Right atrium auricular region (tissue), 2 donors: ENCODE measurements around the gene BRPF1. TPM values are rescaled to one million over a fixed set of nuclear protein-coding genes. Genes with fewer than 3 reads are reported as not detected.

Source experiments
- DNase-seq: peaks from one replicate; pipeline ENCODE4 v3.0.0-alpha.2; 2019; ENCODE audit warnings: low spot score
- H3K27ac ChIP-seq, 2 donors: fragments of 200-600 bp; sonication (generic); 1 replicate in 1 of 2; 2 replicates in 1 of 2; pipeline ENCODE4 v1.5.1; 2016 to 2019
- H3K27me3 ChIP-seq, 2 donors: fragments of 200-600 bp; sonication (generic); one replicate each; pipeline versions ENCODE4 v1.5.1 to v1.6.0; 2017 to 2019
- H3K36me3 ChIP-seq: fragments of 200-600 bp; sonication (generic); one replicate; pipeline ENCODE4 v1.5.1; 2016
- H3K4me1 ChIP-seq, 2 donors: fragments of 200-600 bp; sonication (generic); one replicate each; pipeline versions ENCODE4 v1.5.1 to v1.6.0; 2017 to 2019
- H3K4me3 ChIP-seq, 2 donors: fragments of 200-600 bp; sonication (generic); 1 replicate in 1 of 2; 2 replicates in 1 of 2; pipeline ENCODE4 v1.5.1; 2017 to 2019; ENCODE audit warnings: mild to moderate bottlenecking in 1 of 2, moderate library complexity in 1 of 2
- H3K9me3 ChIP-seq, 2 donors: fragments of 200-600 bp; sonication (generic); one replicate each; pipeline ENCODE4 v1.5.1; 2019
- CTCF ChIP-seq, 2 donors: fragments of 200-600 bp; sonication (generic); IDR thresholded peaks; one replicate each; pipeline ENCODE4 v1.5.1; 2019; ENCODE audit warnings: antibody characterized with exemption in 2 of 2
- total RNA-seq, 2 donors: library from RNA; depleted of rRNA; stranded (reverse); fragments of >200 nt; gene quantifications; one replicate each; pipeline ENCODE4 v1.1.0, GENCODE V29; 2016

The BRPF1 gene, protein sequence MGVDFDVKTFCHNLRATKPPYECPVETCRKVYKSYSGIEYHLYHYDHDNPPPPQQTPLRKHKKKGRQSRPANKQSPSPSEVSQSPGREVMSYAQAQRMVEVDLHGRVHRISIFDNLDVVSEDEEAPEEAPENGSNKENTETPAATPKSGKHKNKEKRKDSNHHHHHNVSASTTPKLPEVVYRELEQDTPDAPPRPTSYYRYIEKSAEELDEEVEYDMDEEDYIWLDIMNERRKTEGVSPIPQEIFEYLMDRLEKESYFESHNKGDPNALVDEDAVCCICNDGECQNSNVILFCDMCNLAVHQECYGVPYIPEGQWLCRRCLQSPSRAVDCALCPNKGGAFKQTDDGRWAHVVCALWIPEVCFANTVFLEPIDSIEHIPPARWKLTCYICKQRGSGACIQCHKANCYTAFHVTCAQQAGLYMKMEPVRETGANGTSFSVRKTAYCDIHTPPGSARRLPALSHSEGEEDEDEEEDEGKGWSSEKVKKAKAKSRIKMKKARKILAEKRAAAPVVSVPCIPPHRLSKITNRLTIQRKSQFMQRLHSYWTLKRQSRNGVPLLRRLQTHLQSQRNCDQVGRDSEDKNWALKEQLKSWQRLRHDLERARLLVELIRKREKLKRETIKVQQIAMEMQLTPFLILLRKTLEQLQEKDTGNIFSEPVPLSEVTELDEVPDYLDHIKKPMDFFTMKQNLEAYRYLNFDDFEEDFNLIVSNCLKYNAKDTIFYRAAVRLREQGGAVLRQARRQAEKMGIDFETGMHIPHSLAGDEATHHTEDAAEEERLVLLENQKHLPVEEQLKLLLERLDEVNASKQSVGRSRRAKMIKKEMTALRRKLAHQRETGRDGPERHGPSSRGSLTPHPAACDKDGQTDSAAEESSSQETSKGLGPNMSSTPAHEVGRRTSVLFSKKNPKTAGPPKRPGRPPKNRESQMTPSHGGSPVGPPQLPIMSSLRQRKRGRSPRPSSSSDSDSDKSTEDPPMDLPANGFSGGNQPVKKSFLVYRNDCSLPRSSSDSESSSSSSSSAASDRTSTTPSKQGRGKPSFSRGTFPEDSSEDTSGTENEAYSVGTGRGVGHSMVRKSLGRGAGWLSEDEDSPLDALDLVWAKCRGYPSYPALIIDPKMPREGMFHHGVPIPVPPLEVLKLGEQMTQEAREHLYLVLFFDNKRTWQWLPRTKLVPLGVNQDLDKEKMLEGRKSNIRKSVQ (N-terminal part only)
- total RNA-seq = 10 to 100 TPM in 1 of 2 donors, 1 to 10 TPM in 1; 8.8 to 15.3 TPM

DNA sequence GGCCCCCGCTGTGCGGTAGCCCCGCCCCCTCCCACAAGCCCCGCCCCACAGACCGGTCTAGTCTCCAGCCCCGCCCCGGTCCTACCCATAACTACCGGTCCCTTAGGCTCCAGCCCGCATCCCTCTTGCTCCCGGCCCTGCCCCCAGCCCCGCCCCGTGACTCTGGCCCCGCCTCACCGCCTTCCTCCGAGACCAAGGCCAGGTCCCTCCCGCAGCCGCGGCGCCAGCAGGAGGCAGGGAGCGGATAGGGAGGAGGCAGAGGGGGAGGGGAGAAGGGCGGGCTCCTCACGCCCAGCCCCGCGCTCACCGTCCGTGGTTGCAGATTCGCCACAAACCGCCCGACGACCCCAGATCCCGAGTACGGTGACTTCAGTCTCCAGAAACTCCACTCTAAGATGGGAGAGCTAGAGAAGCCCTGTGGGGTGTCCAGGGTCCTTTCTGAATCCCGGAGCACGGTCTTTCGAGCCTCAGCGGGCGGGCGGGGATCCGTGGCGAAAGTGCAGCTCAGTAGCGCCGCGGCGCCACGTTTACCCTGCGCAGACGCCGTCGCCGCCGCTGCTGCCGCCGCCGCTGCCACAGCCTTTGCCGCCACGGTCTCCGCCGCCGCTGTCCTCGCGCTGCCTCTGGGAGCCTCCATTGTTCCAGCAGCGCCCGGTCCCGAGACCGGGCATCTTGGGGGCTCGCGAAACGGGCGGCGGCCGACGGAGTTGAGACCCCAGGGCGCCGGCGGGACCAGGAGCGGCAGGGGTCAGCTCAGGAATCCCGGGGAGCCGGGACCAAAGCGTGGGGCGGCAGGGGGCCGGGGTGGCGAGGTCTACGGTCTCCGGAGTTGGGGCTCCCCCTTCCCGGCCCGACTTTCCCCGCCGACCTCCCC lies at the start of gene BRPF1:
Gene BRPF1, plus strand, starts transcription at position 530 of the 874 bp plus-strand sequence. CDS start 2,406 bp downstream, outside the sequence.
- DNase-seq = peak; percentile 99
- Histone ChIP-seq H3K4me3 (peak within 1 kb of the TSS; percentile 93 to 100), H3K27ac (peak within 1 kb of the TSS; percentile 93 to 96), H3K36me3 (peaks cover 13% of the 10 kb centered on the region), H3K27me3 (no peaks in the 10 kb centered on the region), H3K4me1 (peaks cover 0 to 25% of the 10 kb centered on the region in 2 donors), H3K9me3 (no peaks in the 10 kb centered on the region)
- TF ChIP-seq CTCF (IDR thresholded peaks at IDR 0.05) = peak in 1 of 2 donors; percentile 23

GRCh38 chr3:9682096-9682495 lies 49.4 kb upstream of the BRPF1 start:
- TF ChIP-seq CTCF (IDR thresholded peaks at IDR 0.05) = no peak

DNA sequence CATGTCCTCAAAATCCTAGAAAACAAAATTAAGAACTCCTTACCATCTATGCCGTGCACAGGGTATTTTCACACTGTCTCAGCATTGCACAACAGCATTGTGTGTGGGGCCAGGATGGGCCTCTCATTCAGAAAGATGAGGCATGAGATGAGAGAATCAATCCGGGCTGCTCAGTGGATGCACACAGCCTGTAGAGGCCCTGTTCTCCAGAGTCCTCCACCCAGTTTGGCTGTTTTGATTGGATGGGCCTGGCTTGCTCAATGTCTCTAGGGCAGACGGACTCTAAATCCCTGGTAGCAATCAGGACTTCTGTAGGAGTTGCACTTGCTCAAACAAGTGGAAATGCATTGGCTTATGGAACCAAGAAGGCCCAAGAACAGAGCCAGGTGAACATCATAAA lies 48.1 kb upstream of the BRPF1 start:
- no peak for TF ChIP-seq CTCF (IDR thresholded peaks at IDR 0.05)
- Histone ChIP-seq H3K9me3 (no peaks in the 10 kb centered on the region), H3K4me3 (no peak overlapping the region), H3K27me3 (no peaks in the 10 kb centered on the region), H3K4me1 (peaks cover 0 to 26% of the 10 kb centered on the region in 2 donors), H3K36me3 (peaks cover 100% of the 10 kb centered on the region), H3K27ac (no peak overlapping the region)
- no peak for DNase-seq

More at GRCh38 chr3:9682096-9682495, 49.4 kb upstream of the BRPF1 start:
- Histone ChIP-seq H3K4me1 (peaks cover 0 to 35% of the 10 kb centered on the region in 2 donors), H3K9me3 (no peaks in the 10 kb centered on the region), H3K4me3 (no peak overlapping the region), H3K27ac (peak overlapping the region; percentile 23 to 26), H3K27me3 (no peaks in the 10 kb centered on the region), H3K36me3 (peaks cover 100% of the 10 kb centered on the region)
- no peak for DNase-seq

- Histone ChIP-seq H3K4me1 (peaks cover 0 to 13% of the 10 kb centered on the region in 2 donors), H3K9me3 (no peaks in the 10 kb centered on the region), H3K27ac (no peak overlapping the region), H3K4me3 (no peak overlapping the region), H3K36me3 (peaks cover 100% of the 10 kb centered on the region), H3K27me3 (no peaks in the 10 kb centered on the region)
- no peak for DNase-seq
- no peak for TF ChIP-seq CTCF (IDR thresholded peaks at IDR 0.05)
Measured at GRCh38 chr3:9685216-9686049, 46.1 kb upstream of the BRPF1 start.
